ENCODE data around the gene CEBPZ.

DNA sequence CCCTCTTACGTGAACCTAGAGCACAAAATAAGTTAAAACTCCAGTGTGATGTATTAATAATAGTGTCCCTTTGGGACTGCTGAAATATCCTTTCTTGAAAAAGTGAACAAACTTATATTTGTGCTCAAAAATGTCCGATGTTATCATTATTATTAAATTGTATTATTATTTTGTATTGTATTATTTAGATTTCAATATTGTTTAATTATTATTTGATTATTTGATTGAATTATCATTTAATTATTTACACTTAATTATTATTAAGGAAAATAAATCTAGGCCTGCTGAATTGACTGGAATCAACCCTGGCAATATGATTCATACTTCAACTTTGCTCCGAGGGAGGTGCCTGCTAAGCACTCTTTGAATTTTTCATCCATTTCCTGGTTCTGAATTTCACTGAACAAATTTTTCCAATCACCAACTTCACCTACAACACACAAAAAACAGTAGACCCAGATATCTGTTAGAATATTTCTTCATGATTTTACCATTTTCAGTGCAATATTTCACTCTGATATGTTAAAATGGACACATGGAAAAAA lies 63.7 kb downstream of the CEBPZ start:
- TF ChIP-seq, protein P1, sequence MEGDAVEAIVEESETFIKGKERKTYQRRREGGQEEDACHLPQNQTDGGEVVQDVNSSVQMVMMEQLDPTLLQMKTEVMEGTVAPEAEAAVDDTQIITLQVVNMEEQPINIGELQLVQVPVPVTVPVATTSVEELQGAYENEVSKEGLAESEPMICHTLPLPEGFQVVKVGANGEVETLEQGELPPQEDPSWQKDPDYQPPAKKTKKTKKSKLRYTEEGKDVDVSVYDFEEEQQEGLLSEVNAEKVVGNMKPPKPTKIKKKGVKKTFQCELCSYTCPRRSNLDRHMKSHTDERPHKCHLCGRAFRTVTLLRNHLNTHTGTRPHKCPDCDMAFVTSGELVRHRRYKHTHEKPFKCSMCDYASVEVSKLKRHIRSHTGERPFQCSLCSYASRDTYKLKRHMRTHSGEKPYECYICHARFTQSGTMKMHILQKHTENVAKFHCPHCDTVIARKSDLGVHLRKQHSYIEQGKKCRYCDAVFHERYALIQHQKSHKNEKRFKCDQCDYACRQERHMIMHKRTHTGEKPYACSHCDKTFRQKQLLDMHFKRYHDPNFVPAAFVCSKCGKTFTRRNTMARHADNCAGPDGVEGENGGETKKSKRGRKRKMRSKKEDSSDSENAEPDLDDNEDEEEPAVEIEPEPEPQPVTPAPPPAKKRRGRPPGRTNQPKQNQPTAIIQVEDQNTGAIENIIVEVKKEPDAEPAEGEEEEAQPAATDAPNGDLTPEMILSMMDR (IDR thresholded peaks at IDR 0.05): no peak
- no peak for TF ChIP-seq POLR2A (IDR thresholded peaks at IDR 0.05)
